ENCODE data around the gene SLC39A7.

SLC39A7 gene

DNA sequence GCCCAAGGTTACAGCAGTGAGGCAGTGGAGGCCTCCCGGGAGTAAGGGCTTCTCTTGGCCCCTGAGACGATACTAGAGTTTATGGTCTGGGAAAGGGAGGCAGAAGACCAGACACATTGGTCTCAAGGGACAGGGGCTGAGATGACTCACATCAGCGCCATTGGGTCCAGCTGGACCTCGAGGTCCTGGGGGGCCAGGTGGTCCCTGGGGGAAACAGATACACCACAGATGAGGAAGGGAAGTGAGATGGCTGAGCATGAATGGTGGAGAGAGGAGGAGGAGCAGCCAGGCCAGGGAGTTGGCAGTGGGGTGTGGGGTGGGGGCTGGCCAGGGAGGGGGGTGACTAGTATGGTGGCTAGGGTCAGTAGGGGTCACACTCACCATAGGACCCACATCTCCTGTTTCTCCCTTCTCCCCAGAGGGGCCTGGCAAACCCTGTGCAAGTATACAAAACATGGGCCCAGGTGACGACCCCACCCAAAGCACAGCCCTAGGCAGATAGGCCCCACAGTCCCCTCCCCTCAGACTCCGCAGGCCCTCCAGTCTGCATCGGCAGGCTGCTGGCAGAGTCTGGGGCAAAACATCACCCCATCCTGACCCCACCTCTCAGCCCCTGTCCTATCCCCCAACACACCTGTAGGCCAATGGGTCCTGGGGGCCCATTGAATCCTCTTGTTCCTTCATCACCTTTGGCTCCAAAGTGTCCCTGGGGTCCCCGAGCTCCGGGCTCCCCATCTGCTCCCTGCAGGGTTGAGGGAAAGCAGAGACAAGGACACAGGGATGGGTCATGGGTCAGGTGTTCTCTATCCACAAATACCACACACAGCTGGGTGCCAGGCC lies 30.3 kb upstream of the SLC39A7 start:
- DNase-seq (ENCODE audit: low read depth) = no peak

DNA sequence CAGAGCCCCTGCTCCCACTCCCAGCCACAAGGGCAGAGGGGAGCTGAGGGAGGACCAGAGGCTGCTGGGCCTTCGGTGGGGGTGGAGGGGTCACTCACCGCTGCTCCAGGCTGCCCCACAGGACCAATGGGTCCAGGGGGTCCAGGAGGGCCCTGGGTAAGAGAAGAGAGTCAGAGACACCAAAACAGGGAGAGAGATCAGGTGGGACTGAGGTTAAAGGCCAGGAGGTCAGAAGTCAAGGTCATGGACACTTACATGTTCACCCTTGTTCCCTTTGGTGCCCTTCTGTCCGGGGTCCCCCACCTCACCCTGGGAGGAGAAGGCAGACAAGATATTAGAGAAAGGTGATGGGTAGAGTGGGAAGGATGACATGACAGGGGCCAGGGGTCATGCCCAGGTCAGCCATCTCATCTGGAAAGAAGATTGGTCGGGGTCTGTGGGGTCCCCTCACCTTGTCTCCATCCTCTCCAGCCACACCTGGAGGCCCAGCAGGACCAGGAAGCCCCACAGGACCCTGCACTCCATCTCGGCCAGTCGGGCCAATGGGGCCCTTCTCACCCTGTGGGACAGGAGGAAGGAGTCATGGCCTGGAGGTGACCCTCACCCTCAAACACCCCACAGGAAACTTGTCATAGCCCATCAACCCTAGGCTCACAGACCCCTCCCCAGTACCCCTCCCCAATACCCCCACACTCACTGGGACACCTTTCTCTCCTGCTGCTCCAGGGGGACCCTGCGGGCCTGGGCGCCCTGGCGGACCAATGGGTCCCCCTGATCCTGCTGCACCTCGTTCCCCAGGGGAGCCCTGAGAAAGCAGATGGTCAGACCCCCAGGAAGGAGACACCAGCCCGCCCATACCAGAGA lies 29.4 kb upstream of the SLC39A7 start:
- DNase-seq (ENCODE audit: low read depth) = no peak

DNA sequence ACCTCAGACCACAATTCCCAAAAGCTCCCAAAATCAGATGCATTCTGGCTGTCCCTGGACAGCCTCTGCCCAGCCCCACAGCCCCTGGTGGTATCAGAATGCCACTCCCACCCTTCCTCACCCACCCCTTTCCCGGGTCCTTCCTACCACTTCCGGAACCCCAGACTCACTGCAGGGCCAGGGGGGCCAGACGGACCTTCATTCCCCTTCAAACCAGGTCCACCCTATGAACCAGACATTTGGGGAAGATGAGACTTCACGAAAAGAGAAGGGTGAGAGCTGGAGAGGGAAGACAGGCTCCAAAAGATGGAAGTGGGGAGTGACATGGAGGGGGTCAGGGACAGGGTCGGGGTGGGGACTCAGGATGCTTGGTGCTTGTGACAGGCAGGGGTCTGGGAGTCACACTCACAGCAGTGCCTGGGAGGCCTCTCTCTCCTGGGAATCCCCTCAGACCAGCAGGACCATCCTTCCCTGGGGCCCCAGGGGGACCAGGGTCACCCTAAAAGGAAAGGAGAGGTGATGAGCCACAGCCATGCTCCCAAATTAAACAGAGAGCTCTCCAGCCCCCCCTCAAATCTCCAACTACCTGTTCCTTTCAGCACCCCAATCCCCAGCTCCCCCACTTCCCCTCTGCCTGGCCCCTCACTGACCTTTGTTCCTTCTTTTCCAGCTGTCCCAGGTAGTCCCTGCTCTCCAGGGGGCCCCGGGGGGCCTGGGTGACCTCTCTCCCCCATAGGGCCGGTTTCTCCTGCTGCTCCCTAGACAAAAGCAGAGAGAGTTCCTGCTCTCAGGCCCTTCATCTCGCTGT lies 28.6 kb upstream of the SLC39A7 start:
- DNase-seq (ENCODE audit: low read depth) = no peak

DNA sequence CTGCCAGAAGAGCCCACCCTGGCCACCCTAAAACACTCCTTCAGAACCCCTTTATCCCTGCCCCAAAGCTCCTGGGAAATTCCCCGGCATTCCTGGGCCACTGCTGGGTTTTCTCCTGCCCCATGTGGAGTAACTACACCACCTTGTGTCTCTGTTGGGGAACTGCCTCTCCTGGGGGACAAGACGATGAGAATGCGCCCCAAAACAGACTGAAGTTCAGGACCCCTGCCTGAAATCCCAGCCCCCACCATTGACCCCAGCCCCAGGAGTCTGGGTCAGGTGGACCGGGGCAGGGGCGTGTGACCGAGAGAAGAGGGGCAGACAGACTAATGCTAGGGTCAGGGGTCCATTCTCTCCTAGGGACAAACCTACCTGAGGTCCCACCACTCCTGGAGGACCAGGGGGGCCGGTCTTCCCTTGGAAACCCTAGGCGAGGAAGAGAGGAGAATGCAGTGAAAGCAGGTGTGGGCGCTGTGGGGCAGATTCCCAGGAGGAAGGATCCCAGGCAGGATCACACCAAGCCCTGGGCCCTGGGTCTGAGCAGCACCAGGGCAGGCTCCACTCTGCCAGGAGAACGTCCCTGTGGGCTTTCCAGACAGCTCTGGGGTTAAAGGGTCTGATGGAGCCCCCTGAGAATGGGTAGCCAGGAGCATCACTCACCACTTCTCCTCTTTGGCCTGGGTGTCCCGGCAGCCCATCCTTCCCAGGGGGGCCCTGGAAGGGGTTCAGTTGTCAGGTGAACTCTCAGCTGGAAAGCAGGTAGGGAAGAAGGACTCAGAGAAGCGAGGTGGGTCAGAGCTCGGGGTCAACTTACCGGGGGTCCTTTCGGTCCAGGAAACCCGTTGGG lies 27.8 kb upstream of the SLC39A7 start:
- DNase-seq (ENCODE audit: low read depth) = no peak

DNA sequence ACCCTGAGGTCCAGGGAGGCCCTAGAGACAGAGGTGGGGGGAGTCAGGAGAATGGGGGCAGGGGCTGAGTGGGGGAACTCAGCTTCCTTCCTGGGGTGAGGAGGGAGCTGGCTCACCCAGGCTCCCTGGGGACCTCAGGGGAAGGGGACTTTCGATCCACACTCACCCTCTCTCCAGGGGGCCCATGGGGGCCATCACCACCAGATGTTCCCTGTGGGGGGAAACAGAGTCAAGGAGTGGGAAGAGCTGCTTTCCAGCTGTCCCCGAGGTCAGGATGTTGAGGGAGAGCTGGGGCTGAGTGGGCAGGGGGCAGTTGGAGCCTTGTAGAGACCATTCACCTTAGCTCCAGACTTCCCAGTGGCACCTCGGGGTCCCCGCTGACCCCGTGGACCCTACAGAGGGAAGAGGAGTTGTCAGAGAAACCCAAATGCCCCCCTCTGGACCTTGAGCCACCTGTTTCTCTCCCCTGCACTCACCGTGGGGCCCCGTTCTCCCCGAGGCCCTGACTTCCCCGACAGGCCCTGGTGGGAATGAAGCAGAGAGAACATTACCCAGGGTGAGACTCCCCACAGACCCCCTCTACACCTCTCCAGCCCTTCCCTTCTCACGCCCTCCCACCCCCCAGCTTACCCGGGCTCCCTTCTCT lies 27.0 kb upstream of the SLC39A7 start:
- no peak for DNase-seq (ENCODE audit: low read depth)

DNA sequence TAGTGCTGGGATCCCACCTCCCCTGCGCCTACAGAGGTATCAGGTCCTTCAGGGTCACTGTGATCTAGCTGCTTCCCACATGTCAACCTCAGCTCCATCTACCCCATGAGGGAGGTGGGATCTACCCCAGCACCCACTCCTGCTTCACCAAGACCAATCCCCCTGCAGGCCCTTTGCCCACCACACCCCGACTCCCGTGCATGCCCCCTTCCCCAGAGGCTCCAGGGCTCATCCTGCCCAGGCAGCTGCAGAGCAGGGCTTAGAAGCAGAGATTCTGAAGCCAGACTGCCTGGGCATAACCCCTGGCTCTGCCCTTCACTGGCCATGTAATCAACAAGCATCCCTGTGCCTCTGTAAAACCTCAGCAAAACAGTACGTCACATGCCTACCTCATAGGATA lies 25.9 kb upstream of the SLC39A7 start:
- no peak for DNase-seq (ENCODE audit: low read depth)

DNA sequence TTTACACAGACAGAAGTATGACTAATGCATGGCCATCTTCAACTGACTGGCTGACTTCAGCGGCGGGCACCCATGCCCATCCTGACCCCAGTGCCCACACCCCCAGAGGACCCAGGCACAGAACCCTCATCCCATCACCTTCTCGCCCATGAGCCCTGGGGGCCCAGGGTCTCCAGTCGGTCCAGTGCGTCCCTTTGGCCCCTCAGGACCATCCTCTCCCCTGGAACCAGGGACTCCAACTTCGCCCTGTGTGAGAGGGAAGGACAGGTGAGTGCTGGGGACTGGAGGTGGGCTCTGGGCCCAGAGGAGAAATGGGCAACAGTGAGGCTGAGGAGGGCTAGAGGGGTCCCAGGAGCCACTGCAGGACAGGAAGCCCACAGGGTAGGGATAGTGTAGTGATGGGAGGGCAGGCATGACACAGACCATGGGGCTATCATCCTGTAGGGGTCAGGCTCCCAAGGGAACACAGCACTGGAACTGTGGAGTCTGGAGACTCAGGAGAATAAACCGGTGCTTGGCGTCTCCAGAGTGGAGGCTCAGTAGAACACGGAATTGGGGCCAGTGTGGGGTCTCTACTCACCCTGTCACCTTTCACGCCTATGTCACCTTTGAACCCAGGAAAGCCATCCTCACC lies 25.1 kb upstream of the SLC39A7 start:
- no peak for DNase-seq (ENCODE audit: low read depth)

DNA sequence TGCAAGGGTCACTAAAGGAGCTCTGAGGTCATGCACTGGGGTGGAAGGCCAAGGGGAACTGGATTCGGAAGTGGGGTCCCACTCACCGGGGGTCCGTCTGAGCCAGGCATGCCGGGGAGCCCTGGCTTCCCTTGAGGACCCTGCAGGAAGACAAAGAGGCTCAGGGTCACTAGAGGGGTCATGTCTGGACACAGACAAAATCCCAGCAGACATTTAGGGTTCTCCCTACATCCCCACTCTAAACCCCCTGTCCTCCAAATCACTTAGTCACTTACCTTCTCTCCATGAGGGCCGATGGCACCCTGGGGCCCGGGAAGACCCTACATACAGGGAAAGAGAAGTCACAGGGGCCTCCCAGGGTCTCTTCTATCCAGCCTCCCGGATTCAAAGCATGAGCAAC lies 23.8 kb upstream of the SLC39A7 start:
- DNase-seq (ENCODE audit: low read depth) = no peak

DNA sequence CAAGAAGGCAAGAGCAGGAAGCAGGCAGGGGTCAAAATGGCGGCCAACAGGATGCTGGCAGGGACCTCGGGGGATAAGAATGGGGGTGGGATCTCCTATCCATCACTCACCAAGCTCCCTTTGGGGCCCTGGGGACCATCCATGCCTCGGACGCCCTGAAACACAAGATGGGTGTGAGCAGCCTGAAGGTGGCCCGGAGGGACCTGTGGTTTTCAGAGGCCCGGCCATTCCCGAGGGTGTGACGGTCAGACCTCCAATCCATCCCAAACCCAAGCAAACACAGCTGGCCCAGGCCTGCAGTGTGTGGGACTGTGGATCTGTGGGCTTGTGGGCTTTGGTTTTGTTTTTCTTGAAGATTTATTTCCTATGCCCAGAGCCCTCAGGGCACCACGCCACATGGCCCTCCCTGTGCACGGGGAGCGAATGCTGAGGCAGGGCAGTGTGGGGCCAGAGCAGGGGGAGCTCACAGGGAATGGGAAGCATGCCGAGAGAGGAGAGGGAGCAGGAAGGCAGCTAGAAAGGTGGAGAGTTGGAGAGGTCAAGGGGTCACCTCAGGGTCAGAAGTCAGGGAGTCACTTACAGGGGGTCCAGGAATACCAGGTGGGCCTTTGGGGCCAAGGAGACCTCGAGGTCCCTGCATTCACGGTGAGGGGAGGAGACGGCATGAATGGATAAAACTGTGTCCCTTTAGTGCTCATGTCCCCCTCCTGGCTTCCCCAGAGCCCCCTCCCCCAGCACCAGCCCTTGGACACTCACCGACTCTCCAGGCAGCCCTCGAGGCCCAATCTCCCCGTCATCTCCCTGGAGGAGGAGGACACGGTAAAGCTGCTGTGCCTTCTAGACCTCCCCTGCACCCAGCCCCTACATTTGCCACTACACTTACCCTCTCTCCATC lies 22.9 kb upstream of the SLC39A7 start:
- DNase-seq (ENCODE audit: low read depth) = no peak

DNA sequence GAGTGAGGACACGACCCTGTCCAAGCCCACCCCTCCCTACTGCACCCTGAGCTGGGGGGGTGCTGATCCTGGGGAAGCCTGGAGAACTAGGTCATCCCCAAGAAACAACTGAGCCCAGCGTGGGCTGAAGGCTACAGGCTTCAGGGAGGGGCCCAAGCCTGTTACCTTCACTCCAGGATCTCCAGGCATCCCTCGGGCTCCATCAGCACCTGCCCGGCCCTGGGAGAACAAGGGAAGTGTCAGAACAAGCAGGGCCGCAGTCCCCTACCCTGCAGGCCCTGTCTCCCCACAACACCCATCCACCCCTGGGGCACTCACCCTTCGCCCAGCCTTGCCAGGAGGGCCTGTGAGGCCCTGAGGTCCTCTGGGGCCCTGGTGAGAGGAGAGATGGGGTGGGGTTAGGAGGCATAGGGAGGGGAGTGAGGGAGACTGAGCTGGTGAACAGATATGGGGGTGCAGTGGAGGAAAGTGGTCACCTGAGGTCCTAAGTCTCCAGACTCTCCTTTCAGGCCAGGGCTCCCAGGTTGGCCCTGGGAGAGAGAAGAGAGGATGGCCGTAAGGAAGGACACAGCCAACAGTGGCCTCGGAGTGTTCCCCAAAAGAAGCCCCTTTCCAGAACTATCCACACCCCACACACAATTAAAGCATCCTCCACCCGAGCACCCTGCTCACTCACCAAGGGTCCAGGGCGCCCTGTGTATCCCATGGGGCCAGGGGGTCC lies 21.8 kb upstream of the SLC39A7 start:
- DNase-seq (ENCODE audit: low read depth) = no peak

DNA sequence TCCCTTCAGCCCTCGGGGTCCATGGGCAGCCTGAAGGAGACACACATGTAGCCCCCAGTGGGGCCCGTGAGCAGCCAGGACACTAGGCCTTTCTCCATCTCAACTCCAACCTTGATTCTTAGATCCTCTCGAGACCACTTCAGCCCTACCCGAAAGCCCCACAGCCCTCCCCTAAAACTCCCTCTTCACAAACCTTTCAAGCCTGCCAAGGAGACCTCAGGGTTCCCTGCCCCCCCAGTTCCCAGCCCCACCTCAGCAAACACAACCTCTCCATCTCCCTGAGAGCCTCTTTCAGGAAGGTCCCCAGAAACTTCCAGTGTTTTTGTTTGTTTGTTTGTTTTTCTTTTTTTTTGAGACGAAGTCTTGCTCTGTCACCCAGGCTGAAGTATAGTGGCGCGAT lies 19.5 kb upstream of the SLC39A7 start:
- no peak for DNase-seq (ENCODE audit: low read depth)

DNA sequence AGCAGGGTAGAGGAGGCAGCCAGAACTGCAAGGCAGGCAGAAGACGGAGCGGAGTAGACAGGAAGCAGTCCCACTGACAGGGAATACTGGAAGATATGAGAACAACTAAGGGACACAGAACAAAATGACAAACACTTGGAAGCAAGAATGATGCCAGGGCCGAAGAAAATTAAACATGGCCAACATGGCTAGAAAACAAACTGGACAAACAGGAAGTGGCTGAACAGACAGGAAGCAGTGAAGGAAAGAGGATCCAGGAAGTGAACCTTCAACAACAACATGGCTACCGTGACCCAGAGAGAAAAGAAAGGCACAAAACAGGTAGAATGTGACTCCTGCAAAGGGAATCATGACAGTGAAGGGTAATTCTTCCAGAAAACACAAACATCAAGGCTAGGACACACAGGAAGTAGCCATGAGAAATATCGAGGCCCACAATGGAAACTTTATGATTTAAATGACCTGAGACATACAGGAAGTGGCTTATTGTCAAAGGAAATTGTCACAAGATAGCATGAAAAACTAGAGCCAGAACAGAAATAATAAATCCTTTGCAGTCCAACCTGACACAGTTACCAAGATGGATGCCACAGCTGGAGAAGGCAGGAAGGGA lies 17.5 kb upstream of the SLC39A7 start:
- no peak for DNase-seq (ENCODE audit: low read depth)

DNA sequence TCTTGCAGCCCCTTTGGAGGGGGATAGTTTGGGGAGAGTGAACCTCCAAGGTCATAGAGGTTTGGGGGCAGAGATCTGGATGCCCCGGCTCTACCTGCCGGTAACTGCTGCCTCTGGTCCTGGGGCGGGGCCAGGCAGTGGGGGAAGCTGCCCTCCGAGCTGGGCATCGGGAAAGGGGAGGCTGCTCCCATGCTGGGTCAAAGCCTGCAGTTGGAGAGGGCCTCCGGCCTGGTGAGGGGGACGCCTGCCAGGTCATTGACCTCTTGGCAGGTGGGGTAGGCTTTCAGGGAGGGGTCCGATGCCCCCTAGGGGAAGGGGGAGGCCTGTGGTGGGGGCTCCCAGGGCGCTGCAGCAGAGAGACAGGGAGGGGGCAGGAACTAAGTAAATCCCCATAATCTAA lies 15.5 kb upstream of the SLC39A7 start:
- no peak for DNase-seq (ENCODE audit: low read depth)

DNA sequence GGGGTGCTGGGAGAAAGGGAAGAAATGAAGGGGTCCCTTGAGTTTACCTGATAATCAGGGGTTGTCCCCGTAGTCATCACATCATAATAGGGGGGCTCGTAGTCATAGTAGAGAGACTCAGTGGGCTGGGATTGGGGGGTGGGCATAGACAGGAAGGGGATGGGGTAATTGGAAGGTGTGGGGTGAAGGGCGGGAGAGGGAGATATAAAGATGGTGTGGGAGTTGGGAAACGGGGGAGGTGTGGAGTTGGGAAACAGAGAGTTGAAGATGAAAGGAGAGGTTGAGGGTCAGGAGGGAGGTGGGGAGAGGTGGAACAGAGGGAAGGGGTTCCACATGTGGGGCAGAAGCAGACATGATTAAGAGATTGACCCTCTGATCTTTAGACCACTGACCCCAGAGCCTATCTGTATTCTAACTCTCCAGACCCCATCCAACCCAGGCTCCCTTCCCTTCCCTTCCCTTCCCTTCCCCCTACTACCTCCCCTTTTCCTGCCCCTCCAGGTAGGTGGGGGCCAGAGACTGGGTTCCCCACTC lies 14.9 kb upstream of the SLC39A7 start:
- DNase-seq (ENCODE audit: low read depth) = no peak

DNA sequence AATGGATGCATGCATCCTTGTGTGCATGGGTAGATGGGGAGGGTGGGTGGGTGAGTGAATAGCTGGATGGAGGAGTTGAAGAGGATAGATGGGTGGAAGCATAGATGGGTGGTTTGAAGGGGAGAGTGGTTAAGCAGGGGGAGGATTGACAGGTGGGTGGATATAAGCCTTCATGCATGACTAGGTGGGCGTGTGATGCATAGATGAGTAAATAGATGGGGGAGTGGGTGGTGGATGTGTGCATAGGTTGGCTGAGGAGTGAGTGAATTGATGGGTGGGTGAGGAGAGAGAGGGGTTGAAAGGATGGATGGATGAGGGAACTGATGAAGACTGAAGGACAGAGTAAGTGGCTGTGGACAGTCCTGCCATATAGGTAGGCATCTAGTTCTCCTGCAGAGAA lies 12.9 kb upstream of the SLC39A7 start:
- no peak for DNase-seq (ENCODE audit: low read depth)

DNA sequence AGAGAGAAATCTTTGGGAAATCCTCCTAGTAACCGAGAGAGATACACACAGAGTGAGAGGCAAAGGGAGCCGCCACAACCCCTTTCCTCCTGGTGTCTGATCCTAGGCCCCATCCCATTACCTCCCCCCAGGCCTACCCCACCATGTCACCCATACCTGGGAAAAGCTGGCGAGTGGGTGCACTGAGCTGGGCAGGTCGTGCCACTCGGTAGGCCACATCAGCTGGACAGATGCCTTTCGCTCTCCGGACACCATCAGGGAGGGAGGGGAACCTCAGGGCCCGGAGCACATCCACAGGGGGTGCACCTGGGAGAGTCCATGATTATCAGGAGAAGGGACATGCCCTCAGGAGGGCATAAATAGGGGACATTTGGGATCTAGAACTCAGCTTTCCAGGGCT lies 11.5 kb upstream of the SLC39A7 start:
- DNase-seq (ENCODE audit: low read depth) = no peak

DNA sequence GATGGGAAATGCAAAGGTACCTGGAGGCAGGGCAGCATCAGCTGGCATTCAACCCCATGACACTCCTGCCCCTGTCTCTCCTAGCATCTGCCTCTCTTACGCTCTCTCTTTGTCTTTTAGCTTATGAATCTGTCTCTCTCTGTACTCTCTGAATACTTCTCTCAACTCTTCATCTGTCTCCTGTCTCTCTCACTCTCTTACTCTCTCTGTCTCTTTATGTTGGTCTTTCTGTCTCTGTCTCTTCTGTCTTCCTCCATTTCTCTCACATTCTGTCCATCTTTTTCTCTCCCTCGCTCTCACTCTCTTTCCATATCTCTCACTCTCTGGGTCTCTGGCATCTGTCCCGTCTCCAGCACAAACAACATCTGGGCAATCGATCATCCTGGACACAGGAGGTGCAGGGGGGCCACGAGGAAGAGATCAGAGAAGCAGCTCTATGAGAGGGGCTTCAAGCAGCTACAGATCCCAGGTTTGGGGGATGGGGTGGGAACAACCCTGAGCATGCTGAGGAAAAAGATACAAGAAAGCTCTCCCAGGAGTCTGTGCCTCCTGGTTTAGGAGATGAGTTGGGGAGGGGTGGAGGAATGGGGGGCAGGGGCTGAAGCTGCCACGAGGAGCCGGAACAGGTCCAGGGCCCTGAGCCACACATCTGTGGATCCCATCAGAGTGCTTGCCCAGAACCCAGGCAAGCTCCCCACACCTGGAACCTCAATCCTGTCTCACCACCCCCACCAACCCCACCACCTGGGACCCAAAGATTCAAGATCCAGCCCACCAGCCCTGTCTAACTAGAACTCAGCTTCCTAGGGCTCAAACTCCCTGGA lies 10.8 kb upstream of the SLC39A7 start:
- no peak for DNase-seq (ENCODE audit: low read depth)

Measured in T-helper 22 cell (primary cell).